NCI-H2081 treated with DMSO at 0.1 percent for 48 hours (cell line): ENCODE measurements around the gene CNKSR3.
"Not testable (repeated sequence)": the region's sequence is repeated elsewhere in the genome, so short reads cannot be mapped to it uniquely, and the experiment has no call there.

ENCODE experiments used
- DNase-seq: peaks from one replicate; lab custom pipeline; 2025; lab: John Stamatoyannopoulos, UW

Gene CNKSR3

GRCh38 chr6:154510144-154510905 lies at the start of gene CNKSR3:
Gene CNKSR3, minus strand, starts transcription at chr6:154510685. Its CDS starts 571 bp downstream, at chr6:154510114.
- DNase-seq, result peak; percentile 76

- DNase-seq, result no peak
These were observed 48.5 kb upstream of the CNKSR3 start for GRCh38 chr6:154558984-154559383.

GRCh38 chr6:154558513-154558912 lies 48.0 kb upstream of the CNKSR3 start:
- DNase-seq, result no peak

- no peak for DNase-seq
These were observed 44.7 kb upstream of the CNKSR3 start for GRCh38 chr6:154555073-154555677.

- no peak for DNase-seq
These were observed 44.0 kb upstream of the CNKSR3 start for GRCh38 chr6:154554491-154554890.

GRCh38 chr6:154550779-154551178 lies 40.3 kb upstream of the CNKSR3 start:
- DNase-seq, result no peak

GRCh38 chr6:154549179-154549578 lies 38.7 kb upstream of the CNKSR3 start:
- DNase-seq, result no peak

- DNase-seq, result no peak
These were observed 37.8 kb upstream of the CNKSR3 start for GRCh38 chr6:154548130-154548830.

- no peak for DNase-seq
These were observed 33.1 kb upstream of the CNKSR3 start for GRCh38 chr6:154543628-154544027.

- no peak for DNase-seq
These were observed 32.3 kb upstream of the CNKSR3 start for GRCh38 chr6:154542747-154543146.

GRCh38 chr6:154541837-154542236 lies 31.4 kb upstream of the CNKSR3 start:
- not testable (repeated sequence) for DNase-seq

GRCh38 chr6:154539593-154540269 lies 29.2 kb upstream of the CNKSR3 start:
- DNase-seq, result no peak

GRCh38 chr6:154538640-154539191 lies 28.2 kb upstream of the CNKSR3 start:
- DNase-seq, result no peak

- no peak for DNase-seq
These were observed 27.2 kb upstream of the CNKSR3 start for GRCh38 chr6:154537511-154538325.

- no peak for DNase-seq
These were observed 26.5 kb upstream of the CNKSR3 start for GRCh38 chr6:154536999-154537398.

- no peak for DNase-seq
These were observed 25.8 kb upstream of the CNKSR3 start for GRCh38 chr6:154536255-154536654.

- DNase-seq, result no peak
These were observed 25.4 kb upstream of the CNKSR3 start for GRCh38 chr6:154535851-154536250.

- DNase-seq, result no peak
These were observed 24.7 kb upstream of the CNKSR3 start for GRCh38 chr6:154535147-154535546.

- DNase-seq, result no peak
These were observed 24.0 kb upstream of the CNKSR3 start for GRCh38 chr6:154534531-154534930.

- DNase-seq, result no peak
These were observed 21.9 kb upstream of the CNKSR3 start for GRCh38 chr6:154532426-154532825.

GRCh38 chr6:154529957-154530356 lies 19.5 kb upstream of the CNKSR3 start:
- no peak for DNase-seq
